ENCODE results near the gene ST6GAL1. TPM values are rescaled to one million over a fixed set of nuclear protein-coding genes. Genes with fewer than 3 reads are reported as not detected.
"Not testable (repeated sequence)": the region's sequence is repeated elsewhere in the genome, so short reads cannot be mapped to it uniquely, and the experiment has no call there.

Gene ST6GAL1
- total RNA-seq, 1 experiment from 2014 or later = 27.6 TPM

- DNase-seq (ENCODE audit: low read depth) = no peak
- in situ Hi-C loops (cut with HindIII; ENCODE audit: low pct_unique_long_range_greater_than_20kb, low sequenced_read_pairs) = no loop called here
Measured at GRCh38 chr3:186959029-186959624, 28.8 kb downstream of the ST6GAL1 start.

GRCh38 chr3:186960347-186960746, 30.0 kb downstream of the ST6GAL1 start:
- no peak for DNase-seq (ENCODE audit: low read depth)
- in situ Hi-C loops (cut with HindIII; ENCODE audit: low pct_unique_long_range_greater_than_20kb, low sequenced_read_pairs) = no loop called here

- in situ Hi-C loops (cut with HindIII; ENCODE audit: low pct_unique_long_range_greater_than_20kb, low sequenced_read_pairs) = no loop called here
- DNase-seq (ENCODE audit: low read depth) = no peak
Measured at GRCh38 chr3:186962445-186962844, 32.1 kb downstream of the ST6GAL1 start.

- in situ Hi-C loops (cut with HindIII; ENCODE audit: low pct_unique_long_range_greater_than_20kb, low sequenced_read_pairs) = no loop called here
Measured at GRCh38 chr3:186963636-186964035, 33.3 kb downstream of the ST6GAL1 start.

GRCh38 chr3:186964071-186964470, 33.7 kb downstream of the ST6GAL1 start:
- DNase-seq (ENCODE audit: low read depth) = no peak
- in situ Hi-C loops (cut with HindIII; ENCODE audit: low pct_unique_long_range_greater_than_20kb, low sequenced_read_pairs) = no loop called here

More at GRCh38 chr3:186963636-186964035, 33.3 kb downstream of the ST6GAL1 start:
- DNase-seq (ENCODE audit: low read depth) = no peak

- in situ Hi-C loops (cut with HindIII; ENCODE audit: low pct_unique_long_range_greater_than_20kb, low sequenced_read_pairs) = no loop called here
- no peak for DNase-seq (ENCODE audit: low read depth)
Measured at GRCh38 chr3:186964616-186965015, 34.3 kb downstream of the ST6GAL1 start.

- no peak for DNase-seq (ENCODE audit: low read depth)
- in situ Hi-C loops (cut with HindIII; ENCODE audit: low pct_unique_long_range_greater_than_20kb, low sequenced_read_pairs) = no loop called here
Measured at GRCh38 chr3:186965141-186965879, 35.0 kb downstream of the ST6GAL1 start.

- in situ Hi-C loops (cut with HindIII; ENCODE audit: low pct_unique_long_range_greater_than_20kb, low sequenced_read_pairs) = no loop called here
- DNase-seq (ENCODE audit: low read depth) = no peak
Measured at GRCh38 chr3:186966406-186966805, 36.1 kb downstream of the ST6GAL1 start.

- in situ Hi-C loops (cut with HindIII; ENCODE audit: low pct_unique_long_range_greater_than_20kb, low sequenced_read_pairs); DNase-seq (ENCODE audit: low read depth): not testable (repeated sequence)
Measured at GRCh38 chr3:186967236-186967635, 36.9 kb downstream of the ST6GAL1 start.

- in situ Hi-C loops (cut with HindIII; ENCODE audit: low pct_unique_long_range_greater_than_20kb, low sequenced_read_pairs) = no loop called here
- DNase-seq (ENCODE audit: low read depth) = no peak
Measured at GRCh38 chr3:186967686-186968085, 37.4 kb downstream of the ST6GAL1 start.

GRCh38 chr3:186969607-186970006, 39.3 kb downstream of the ST6GAL1 start:
- no peak for DNase-seq (ENCODE audit: low read depth)
- in situ Hi-C loops (cut with HindIII; ENCODE audit: low pct_unique_long_range_greater_than_20kb, low sequenced_read_pairs) = no loop called here

GRCh38 chr3:186971106-186971505, 40.8 kb downstream of the ST6GAL1 start:
- in situ Hi-C loops (cut with HindIII; ENCODE audit: low pct_unique_long_range_greater_than_20kb, low sequenced_read_pairs); DNase-seq (ENCODE audit: low read depth): not testable (repeated sequence)

GRCh38 chr3:186971578-186971977, 41.3 kb downstream of the ST6GAL1 start:
- no peak for DNase-seq (ENCODE audit: low read depth)
- in situ Hi-C loops (cut with HindIII; ENCODE audit: low pct_unique_long_range_greater_than_20kb, low sequenced_read_pairs) = no loop called here

GRCh38 chr3:186973702-186974101, 43.4 kb downstream of the ST6GAL1 start:
- no peak for DNase-seq (ENCODE audit: low read depth)
- in situ Hi-C loops (cut with HindIII; ENCODE audit: low pct_unique_long_range_greater_than_20kb, low sequenced_read_pairs) = no loop called here

GRCh38 chr3:186974824-186975313, 44.5 kb downstream of the ST6GAL1 start:
- DNase-seq (ENCODE audit: low read depth) = no peak
- in situ Hi-C loops (cut with HindIII; ENCODE audit: low pct_unique_long_range_greater_than_20kb, low sequenced_read_pairs) = no loop called here

GRCh38 chr3:186975726-186976125, 45.4 kb downstream of the ST6GAL1 start:
- DNase-seq (ENCODE audit: low read depth) = no peak
- in situ Hi-C loops (cut with HindIII; ENCODE audit: low pct_unique_long_range_greater_than_20kb, low sequenced_read_pairs) = no loop called here

GRCh38 chr3:186976837-186977750, 46.8 kb downstream of the ST6GAL1 start:
- no peak for DNase-seq (ENCODE audit: low read depth)
- in situ Hi-C loops (cut with HindIII; ENCODE audit: low pct_unique_long_range_greater_than_20kb, low sequenced_read_pairs) = no loop called here

- no peak for DNase-seq (ENCODE audit: low read depth)
- in situ Hi-C loops (cut with HindIII; ENCODE audit: low pct_unique_long_range_greater_than_20kb, low sequenced_read_pairs) = no loop called here
Measured at GRCh38 chr3:186978712-186979111, 48.4 kb downstream of the ST6GAL1 start.

- DNase-seq (ENCODE audit: low read depth) = no peak
- in situ Hi-C loops (cut with HindIII; ENCODE audit: low pct_unique_long_range_greater_than_20kb, low sequenced_read_pairs) = no loop called here
Measured at GRCh38 chr3:186979852-186980251, 49.5 kb downstream of the ST6GAL1 start.

Data from Caki2 (cell line).